ENCODE data around the gene PHTF1.

PHTF1 gene

GRCh38 chr1:113759333-113760101, at the start of gene PHTF1:
Gene PHTF1, minus strand, starts transcription at chr1:113759486. Its CDS starts 783 bp downstream, at chr1:113758703.
- peak; percentile 40 to 56 for DNase-seq

DNA sequence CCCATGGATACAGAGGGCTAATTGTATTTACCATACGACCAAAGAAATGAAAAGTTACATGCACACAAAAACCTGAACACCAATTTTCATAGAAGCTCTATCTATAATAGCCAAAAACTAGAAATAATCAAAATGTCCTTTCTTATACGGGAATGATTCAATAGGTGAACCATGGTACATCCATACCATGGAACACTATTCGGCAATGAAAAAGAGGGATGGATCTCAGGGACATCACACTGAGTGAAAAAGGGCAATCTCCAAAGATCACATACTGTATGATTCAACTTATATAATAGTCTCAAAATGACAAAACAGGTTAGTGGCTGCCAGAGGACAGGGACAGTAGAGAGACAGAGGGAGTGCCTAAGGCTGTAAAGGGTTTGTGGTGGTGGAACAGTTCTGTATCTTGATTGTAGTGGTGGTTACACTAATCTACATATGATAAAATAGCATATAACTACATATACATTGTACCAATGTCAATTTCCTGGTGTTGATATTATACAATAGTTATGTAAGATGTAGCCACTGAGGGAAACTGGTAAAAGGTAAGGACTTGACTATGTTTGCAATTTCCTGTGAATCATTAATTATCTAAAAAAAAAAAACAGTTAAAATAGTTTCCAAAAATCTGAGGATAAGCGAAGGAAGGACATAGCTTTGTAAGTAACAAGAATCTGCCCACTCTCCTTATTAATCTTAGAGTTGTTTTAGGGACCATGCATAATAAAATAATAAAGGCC, 49.3 kb upstream of the PHTF1 start:
- DNase-seq: no peak

- DNase-seq: no peak
These were observed 46.4 kb upstream of the PHTF1 start for GRCh38 chr1:113805639-113806038.

DNA sequence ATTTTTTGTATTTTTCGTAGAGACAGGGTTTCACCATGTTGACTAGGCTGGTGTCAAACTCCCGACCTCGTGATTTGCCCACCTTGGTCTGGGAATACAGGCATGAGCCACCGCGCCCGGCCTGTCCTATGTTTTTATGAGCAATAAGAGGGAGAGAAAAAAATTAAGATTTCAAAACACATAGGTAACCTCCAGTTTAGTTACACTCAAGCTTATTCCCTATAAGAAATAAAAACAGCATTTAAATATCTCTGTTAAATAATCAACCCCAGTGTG, 45.9 kb upstream of the PHTF1 start:
- DNase-seq: no peak

DNA sequence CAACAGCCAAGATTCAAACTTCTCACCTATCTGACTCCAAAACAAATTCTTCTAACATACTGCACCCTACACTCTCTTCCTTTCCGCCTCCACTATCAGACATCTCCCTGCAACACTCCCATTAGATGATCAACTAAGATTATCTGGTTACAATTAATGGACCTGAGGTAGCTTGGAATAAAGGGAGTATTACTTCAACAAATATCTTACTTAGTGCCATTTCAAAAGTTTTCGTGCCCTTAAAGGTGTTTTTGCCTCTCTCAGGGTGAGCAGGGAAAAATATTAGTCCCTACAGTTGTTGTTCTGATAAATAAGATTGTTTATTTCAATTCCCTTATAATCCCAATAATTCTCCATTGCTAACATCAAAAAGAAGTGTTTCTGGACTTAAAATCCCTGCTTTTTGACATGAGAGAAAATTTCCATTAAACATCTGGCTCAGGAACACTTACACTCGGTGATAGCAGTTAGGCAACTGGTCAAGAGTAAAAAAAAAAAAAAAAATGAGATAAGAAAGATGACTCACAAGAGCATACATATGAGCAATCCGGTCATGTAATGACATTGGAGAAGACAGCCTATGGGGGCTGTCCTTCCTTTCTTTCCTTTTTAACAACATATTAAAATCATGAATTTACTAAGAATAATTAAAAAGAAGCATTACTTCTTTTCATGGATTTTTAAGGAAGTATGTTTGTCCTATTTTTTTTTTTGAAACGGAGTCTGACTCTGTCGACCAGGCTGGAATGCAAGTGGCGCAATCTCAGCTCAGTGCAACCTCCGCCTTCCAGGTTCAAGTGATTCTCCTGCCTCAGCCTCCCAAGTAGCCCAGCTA, 45.4 kb upstream of the PHTF1 start:
- DNase-seq: no peak

GRCh38 chr1:113802367-113803007, 43.2 kb upstream of the PHTF1 start:
- DNase-seq: no peak

DNA sequence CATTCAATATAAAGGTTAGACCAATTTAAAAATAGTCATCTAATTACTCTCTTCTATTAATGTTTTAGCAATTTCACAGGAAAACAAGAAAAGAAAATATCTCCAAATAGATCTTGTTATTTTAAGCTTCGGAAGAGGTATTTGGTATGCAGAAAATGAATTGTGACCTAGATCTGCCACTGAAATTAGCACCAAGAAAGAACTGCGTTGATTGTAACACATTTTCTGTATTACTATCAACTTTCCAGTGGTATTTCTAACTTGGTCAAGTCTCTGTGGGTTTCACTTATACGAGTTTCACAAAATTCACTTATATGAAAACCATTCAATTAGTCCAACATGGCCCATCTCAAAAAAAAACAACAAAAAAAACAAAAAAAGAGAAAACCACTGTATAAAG, 41.2 kb upstream of the PHTF1 start:
- DNase-seq: no peak

- DNase-seq: no peak
These were observed 38.2 kb upstream of the PHTF1 start for GRCh38 chr1:113797472-113797871.

DNA sequence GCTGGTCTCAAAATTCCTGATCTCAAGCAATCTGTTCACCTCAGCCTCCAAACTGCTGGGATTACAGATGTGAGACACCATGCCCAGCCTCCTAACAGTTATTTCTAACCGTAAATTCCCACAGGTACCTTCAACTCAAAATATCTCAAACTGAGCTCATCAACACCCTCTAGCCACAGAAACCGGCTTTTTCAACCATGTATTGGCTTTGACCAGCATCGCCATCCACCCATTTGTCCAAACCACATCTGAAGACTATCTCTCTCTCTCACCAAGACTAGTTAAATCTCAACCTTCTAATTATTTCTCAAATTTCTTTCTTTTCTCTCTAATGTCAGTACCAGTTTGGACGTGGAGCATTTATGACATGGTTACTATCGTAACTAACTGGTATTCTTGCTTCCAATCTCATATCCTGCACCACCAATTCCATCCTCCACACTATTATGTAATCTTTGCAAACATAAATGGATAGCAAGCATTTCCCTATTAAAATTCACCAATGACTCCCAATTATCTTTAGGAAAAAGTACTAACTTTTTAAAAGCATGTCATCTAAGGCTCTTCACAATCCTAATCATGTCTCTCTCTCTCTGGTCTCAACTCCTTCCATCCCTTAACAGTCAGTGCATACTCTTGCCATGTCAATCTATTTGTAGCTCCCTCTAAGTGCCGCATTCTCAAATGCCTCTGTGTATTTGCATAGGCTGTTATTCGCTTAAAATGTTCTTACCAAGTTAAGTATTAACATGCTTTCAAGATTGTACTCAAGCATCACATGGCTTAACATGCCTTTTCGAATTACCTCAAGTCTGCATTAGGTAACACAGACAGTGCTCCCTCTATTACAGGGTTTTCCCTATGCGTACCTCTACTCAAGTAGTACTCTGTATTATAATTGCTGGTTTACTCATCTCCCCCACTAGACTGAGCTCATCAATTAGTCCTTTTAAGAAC, 34.9 kb upstream of the PHTF1 start:
- DNase-seq: no peak

- DNase-seq: no peak
These were observed 33.7 kb upstream of the PHTF1 start for GRCh38 chr1:113792986-113793385.

- no peak for DNase-seq
These were observed 33.2 kb upstream of the PHTF1 start for GRCh38 chr1:113792471-113792870.

DNA sequence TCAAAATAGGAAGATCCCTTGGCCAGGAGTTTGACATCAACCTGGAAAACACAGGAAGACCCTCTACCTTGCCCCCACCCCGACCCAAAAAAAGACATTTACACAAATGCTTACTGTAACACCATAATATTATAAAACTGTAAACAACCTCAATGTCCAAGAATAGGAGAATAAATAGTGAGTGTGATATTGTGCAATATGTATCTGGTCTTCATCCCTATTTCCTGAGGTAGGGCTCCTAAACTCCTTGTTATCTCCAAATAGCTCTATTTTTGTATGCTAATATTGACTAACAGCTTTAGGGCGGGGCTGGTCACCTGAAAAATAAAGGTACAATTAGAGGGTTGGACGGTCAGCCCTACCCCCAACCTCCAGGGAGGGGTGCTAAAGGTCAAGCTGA, 29.5 kb upstream of the PHTF1 start:
- no peak for DNase-seq

- DNase-seq: no peak
These were observed 28.4 kb upstream of the PHTF1 start for GRCh38 chr1:113787663-113788062.

GRCh38 chr1:113786069-113786468, 26.8 kb upstream of the PHTF1 start:
- no peak for DNase-seq

- DNase-seq: no peak
These were observed 25.0 kb upstream of the PHTF1 start for GRCh38 chr1:113784104-113784779.

- DNase-seq: no peak
These were observed 24.2 kb upstream of the PHTF1 start for GRCh38 chr1:113783254-113784103.

DNA sequence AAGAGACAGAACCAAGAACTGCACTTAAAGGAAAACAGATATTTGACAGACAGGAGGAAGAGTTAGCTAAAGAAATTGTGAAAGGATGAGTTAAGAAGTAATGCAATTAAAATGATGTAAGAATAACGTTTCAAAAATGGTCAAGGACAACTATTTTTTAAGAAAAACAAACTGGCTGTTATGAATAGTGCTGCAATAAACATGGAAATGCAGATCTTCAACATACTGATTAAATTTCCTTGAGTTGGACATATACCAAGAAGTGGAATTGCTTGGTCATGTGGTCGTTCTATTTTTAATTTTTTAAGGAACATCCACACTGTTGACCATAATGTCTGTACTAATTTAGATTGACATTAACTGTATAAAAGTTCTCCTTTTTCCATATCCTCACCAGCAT, 23.1 kb upstream of the PHTF1 start:
- DNase-seq: no peak

DNA sequence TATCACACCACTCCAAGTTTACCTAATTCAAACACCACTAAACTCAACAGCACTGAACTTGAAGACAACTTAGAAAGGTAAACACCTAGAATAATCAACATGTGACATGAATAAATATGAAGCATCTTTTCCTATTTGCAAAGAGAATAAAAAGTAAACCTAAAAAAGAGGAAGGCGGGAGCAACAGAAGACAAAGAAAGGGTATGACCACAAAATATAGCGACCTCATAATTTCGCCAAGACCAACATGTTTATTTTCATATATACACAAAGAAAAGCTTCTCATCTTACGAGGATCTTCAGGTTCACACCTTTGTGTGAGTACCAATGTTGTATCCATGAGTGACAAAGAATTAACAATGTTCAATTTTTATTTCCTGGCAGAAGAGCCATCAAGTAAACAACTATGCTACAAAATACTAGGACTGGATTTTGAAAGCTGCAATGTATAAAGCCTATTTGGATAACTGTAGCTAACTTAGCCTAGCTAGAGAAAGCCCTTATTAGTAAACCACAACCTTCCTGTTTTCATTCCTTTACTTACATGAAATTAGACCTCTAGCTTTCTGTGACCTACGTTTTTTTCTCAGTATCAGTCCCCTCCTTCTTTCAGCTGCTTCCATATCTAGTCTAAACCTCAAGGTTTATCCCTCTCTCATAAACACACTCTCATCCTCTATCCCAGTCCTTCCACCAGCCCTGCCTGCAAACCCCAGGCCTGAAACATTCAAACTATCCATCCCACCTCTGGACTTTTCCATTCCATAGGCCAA, 21.3 kb upstream of the PHTF1 start:
- DNase-seq: no peak

DNA sequence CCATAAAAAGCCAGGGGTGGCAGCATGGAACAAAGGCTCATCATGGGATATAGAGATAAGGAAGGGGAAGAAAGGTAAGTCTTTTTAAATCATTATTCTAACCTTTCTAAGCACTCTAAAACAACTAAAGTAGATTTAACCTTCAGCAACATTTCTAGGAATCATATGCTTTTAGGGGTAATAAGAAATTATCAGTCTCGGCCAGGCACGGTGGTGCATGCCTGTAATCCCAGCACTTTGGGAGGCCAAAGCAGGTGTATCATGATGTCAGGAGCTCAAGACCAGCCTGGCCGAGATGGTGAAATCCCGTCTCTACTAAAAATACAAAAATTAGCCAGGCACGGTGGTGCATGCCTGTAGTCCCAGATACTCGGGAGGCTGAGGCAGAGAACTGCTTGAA, 20.3 kb upstream of the PHTF1 start:
- no peak for DNase-seq

GRCh38 chr1:113777561-113777960, 18.3 kb upstream of the PHTF1 start:
- DNase-seq: no peak
